Measurements from ENCODE around the gene B3GAT2. TPM values are rescaled to one million over a fixed set of nuclear protein-coding genes. Genes with fewer than 3 reads are reported as not detected.

Gene B3GAT2, protein sequence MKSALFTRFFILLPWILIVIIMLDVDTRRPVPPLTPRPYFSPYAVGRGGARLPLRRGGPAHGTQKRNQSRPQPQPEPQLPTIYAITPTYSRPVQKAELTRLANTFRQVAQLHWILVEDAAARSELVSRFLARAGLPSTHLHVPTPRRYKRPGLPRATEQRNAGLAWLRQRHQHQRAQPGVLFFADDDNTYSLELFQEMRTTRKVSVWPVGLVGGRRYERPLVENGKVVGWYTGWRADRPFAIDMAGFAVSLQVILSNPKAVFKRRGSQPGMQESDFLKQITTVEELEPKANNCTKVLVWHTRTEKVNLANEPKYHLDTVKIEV
- 0.28 and 0.92 TPM in 2 replicates for total RNA-seq
- 1.3 and 1.8 TPM in 2 replicates for polyA plus RNA-seq

DNA sequence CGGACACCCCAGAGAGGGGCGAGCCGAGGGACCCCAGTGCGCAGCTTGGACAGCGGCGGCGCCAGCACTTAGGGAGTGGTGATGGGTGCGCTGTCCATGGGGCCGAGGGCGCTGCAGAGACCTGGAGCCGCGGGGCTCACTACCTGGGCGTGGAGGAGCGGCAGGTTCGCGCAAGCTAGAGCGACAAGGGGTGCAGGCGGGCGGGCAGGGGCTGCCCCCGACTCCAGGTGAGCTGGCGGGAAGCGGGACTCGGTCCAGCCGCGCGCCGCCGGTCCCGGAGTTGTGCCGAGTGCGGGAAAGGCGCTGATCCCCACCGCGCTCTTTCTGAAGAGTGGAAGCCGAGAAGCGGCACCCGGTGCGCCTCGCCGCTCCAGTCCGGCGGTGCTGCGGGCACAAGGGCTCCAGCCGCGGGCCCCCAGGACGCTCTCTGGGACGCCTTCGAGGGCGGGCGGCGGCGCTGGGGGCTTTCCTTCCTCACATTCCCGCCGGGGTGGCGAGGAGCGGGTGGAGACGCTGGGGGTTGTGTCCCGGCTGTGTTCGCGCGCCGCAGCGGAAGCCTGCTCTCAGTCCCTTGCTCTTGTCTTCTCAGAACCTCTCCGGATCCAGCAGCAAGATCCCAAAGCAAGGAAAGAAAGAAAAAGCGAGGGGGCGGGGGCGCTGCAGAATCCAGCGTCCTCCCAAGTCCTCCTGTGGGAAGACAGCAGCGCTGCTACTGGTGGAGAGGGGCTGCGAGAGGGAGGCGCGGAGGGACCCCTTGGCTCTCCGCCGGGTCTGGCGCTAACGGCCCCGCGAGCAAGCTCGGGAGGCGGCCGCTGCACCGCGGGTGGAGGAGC, at the start of gene B3GAT2:
B3GAT2 (minus strand) TSS at position 610 of the 833 bp plus-strand sequence. CDS start 631 bp downstream, outside the sequence.
- Histone ChIP-seq H3K27me3 (peaks cover 87% of the 10 kb centered on the region), H3K9me3 (ENCODE audit: low read depth) (no peaks in the 10 kb centered on the region), H3K4me3 (peak within 1 kb of the TSS; percentile 35), H3K4me1 (ENCODE audit: low read depth) (peaks cover 3% of the 10 kb centered on the region), H3K27ac (no peak within 1 kb of the TSS), H3K36me3 (no peaks in the 10 kb centered on the region)
- peak; percentile 25 to 50 for DNase-seq (ENCODE audit: low read depth in 1 of 2, low spot score in 1 of 2)
- TF ChIP-seq, protein P1, sequence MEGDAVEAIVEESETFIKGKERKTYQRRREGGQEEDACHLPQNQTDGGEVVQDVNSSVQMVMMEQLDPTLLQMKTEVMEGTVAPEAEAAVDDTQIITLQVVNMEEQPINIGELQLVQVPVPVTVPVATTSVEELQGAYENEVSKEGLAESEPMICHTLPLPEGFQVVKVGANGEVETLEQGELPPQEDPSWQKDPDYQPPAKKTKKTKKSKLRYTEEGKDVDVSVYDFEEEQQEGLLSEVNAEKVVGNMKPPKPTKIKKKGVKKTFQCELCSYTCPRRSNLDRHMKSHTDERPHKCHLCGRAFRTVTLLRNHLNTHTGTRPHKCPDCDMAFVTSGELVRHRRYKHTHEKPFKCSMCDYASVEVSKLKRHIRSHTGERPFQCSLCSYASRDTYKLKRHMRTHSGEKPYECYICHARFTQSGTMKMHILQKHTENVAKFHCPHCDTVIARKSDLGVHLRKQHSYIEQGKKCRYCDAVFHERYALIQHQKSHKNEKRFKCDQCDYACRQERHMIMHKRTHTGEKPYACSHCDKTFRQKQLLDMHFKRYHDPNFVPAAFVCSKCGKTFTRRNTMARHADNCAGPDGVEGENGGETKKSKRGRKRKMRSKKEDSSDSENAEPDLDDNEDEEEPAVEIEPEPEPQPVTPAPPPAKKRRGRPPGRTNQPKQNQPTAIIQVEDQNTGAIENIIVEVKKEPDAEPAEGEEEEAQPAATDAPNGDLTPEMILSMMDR (IDR thresholded peaks at IDR 0.05; ENCODE audit: low read depth, low read length) = no peak

DNA sequence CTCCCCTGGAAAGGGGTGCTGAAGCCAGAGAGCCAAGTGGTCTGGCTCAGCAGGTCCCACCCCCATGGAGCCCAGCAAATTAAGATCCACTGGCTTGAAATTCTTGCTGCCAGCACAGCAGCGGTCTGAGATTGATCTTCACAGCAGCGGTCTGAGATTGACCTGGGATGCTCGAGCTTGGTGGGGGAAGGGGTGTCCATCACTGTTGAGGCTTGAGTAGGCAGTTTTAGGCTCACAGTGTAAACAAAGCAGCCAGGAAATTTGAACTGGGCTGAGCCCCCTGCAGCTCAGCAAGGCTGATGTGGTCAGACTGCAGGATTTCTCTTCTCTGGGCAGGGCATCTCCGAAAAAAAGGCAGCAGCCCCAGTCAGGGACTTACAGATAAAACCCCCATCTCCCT, 41.3 kb upstream of the B3GAT2 start:
- Histone ChIP-seq H3K4me1 (ENCODE audit: low read depth) (no peaks in the 10 kb centered on the region), H3K9me3 (ENCODE audit: low read depth) (no peaks in the 10 kb centered on the region), H3K4me3 (no peak overlapping the region), H3K36me3 (no peaks in the 10 kb centered on the region), H3K27me3 (no peaks in the 10 kb centered on the region), H3K27ac (no peak overlapping the region)
- no peak for DNase-seq (ENCODE audit: low read depth in 1 of 2, low spot score in 1 of 2)
- TF ChIP-seq, protein P1 (IDR thresholded peaks at IDR 0.05; ENCODE audit: low read depth, low read length) = no peak

GRCh38 chr6:70997379-70997778, 40.5 kb upstream of the B3GAT2 start:
- H3K36me3 ChIP-seq = no peaks in the 10 kb centered on the region
- no peak overlapping the region for H3K27ac ChIP-seq
- DNase-seq (ENCODE audit: low read depth in 1 of 2, low spot score in 1 of 2) = no peak
- no peaks in the 10 kb centered on the region for H3K9me3 ChIP-seq (ENCODE audit: low read depth)
- H3K27me3 ChIP-seq = no peaks in the 10 kb centered on the region
- TF ChIP-seq, protein P1 (IDR thresholded peaks at IDR 0.05; ENCODE audit: low read depth, low read length) = no peak
- H3K4me1 ChIP-seq (ENCODE audit: low read depth) = no peaks in the 10 kb centered on the region
- H3K4me3 ChIP-seq = no peak overlapping the region

GRCh38 chr6:70996106-70996505, 39.2 kb upstream of the B3GAT2 start:
- Histone ChIP-seq H3K4me3 (no peak overlapping the region), H3K9me3 (ENCODE audit: low read depth) (no peaks in the 10 kb centered on the region), H3K4me1 (ENCODE audit: low read depth) (no peaks in the 10 kb centered on the region), H3K27ac (no peak overlapping the region), H3K36me3 (no peaks in the 10 kb centered on the region), H3K27me3 (no peaks in the 10 kb centered on the region)
- no peak for DNase-seq (ENCODE audit: low read depth in 1 of 2, low spot score in 1 of 2)
- TF ChIP-seq, protein P1 (IDR thresholded peaks at IDR 0.05; ENCODE audit: low read depth, low read length) = no peak

- Histone ChIP-seq H3K36me3 (no peaks in the 10 kb centered on the region), H3K27ac (no peak overlapping the region)
Measured at GRCh38 chr6:70995411-70995810, 38.6 kb upstream of the B3GAT2 start.

More at GRCh38 chr6:70995411-70995810, 38.6 kb upstream of the B3GAT2 start:
- no peaks in the 10 kb centered on the region for H3K9me3 ChIP-seq (ENCODE audit: low read depth)
- no peaks in the 10 kb centered on the region for H3K27me3 ChIP-seq
- no peak overlapping the region for H3K4me3 ChIP-seq
- H3K4me1 ChIP-seq (ENCODE audit: low read depth) = no peaks in the 10 kb centered on the region
- DNase-seq (ENCODE audit: low read depth in 1 of 2, low spot score in 1 of 2) = no peak
- TF ChIP-seq, protein P1 (IDR thresholded peaks at IDR 0.05; ENCODE audit: low read depth, low read length) = no peak

Measured in cardiac muscle cell (in vitro differentiated cells and primary cell).